Ecto neural progenitor cell (in vitro differentiated cells): ENCODE data around the gene TRPC4AP.

Experiments used
- DNase-seq: peaks from one replicate; pipeline ENCODE4 v3.0.0-alpha.2; 2018; ENCODE audit warnings: low spot score

The TRPC4AP gene

GRCh38 chr20:34987288-34988190 is 105.1 kb downstream of the TRPC4AP start:
- no peak for DNase-seq

- no peak for DNase-seq
Observed at GRCh38 chr20:34986311-34987287, 106.0 kb downstream of the TRPC4AP start.

- no peak for DNase-seq
Observed at GRCh38 chr20:34985461-34986310, 106.9 kb downstream of the TRPC4AP start.

GRCh38 chr20:34984756-34985261 is 107.8 kb downstream of the TRPC4AP start:
- DNase-seq: no peak

- no peak for DNase-seq
Observed at GRCh38 chr20:34983995-34984735, 108.4 kb downstream of the TRPC4AP start.

GRCh38 chr20:34983089-34983820 is 109.4 kb downstream of the TRPC4AP start:
- DNase-seq: no peak

GRCh38 chr20:34982270-34983088 is 110.1 kb downstream of the TRPC4AP start:
- DNase-seq: no peak

GRCh38 chr20:34980543-34981233 is 111.9 kb downstream of the TRPC4AP start:
- no peak for DNase-seq

GRCh38 chr20:34979366-34980153 is 113.0 kb downstream of the TRPC4AP start:
- DNase-seq: peak; percentile 69

GRCh38 chr20:34978092-34978744 is 114.4 kb downstream of the TRPC4AP start:
- no peak for DNase-seq

- no peak for DNase-seq
Observed at GRCh38 chr20:34977365-34978091, 115.1 kb downstream of the TRPC4AP start.

GRCh38 chr20:34976286-34976685 is 116.3 kb downstream of the TRPC4AP start:
- DNase-seq: no peak

GRCh38 chr20:34974246-34974645 is 118.4 kb downstream of the TRPC4AP start:
- no peak for DNase-seq

GRCh38 chr20:34971561-34972235 is 120.9 kb downstream of the TRPC4AP start:
- no peak for DNase-seq

- DNase-seq: no peak
Observed at GRCh38 chr20:34970846-34971560, 121.6 kb downstream of the TRPC4AP start.
